Measurements from ENCODE around the gene SAPCD2. TPM values are rescaled to one million over a fixed set of nuclear protein-coding genes. Genes with fewer than 3 reads are reported as not detected.

The SAPCD2 gene
- polyA plus RNA-seq, 1 donor (not counting 4 experiments of a cell fraction or from before 2014, with no cell fraction given) = 1.6 TPM

GRCh38 chr9:137030538-137031527, 39.5 kb downstream of the SAPCD2 start:
- Histone ChIP-seq H3K27me3 (ENCODE audit: control insufficient read depth, extremely low read depth, insufficient read depth, low read length) (peaks cover 15% of the 10 kb centered on the region), H3K9me3 (ENCODE audit: control insufficient read depth, low read depth, low read length) (no peaks in the 10 kb centered on the region), H2AFZ (ENCODE audit: control insufficient read depth, low read length) (no peak overlapping the region), H3K4me3 (ENCODE audit: control insufficient read depth in 2 of 3, extremely low read depth in 1 of 3, insufficient read depth in 2 of 3, low read depth in 1 of 3, low read length in 3 of 3) (no peak overlapping the region), H3K4me1 (ENCODE audit: control insufficient read depth, extremely low read depth, insufficient read depth, low read length) (peaks cover 10% of the 10 kb centered on the region), H3K36me3 (ENCODE audit: control insufficient read depth in 2 of 2, extremely low read depth in 1 of 2, insufficient read depth in 2 of 2, low read length in 2 of 2) (no peaks in the 10 kb centered on the region), H4K20me1 (ENCODE audit: control insufficient read depth, extremely low read depth, insufficient read depth, low read length) (no peaks in the 10 kb centered on the region), H3K9ac (ENCODE audit: control insufficient read depth, extremely low read depth, insufficient read depth, low read length) (no peak overlapping the region), H3K9me1 (ENCODE audit: control insufficient read depth, extremely low read depth, insufficient read depth, low read length) (no peaks in the 10 kb centered on the region), H3K27ac (ENCODE audit: control insufficient read depth, insufficient read depth, low read length) (no peak overlapping the region), H3K4me2 (ENCODE audit: control insufficient read depth, extremely low read depth, insufficient read depth, low read depth, low read length) (no peak overlapping the region), H3K79me2 (ENCODE audit: control insufficient read depth, insufficient read depth, low read length) (no peaks in the 10 kb centered on the region)
- dilution Hi-C loops (cut with MboI; ENCODE audit: extremely low pct_ligation_motif_present, low sequenced_read_pairs) = no loop called here
- no peak for DNase-seq (ENCODE audit: low read depth, low spot score)
- FAIRE-seq = no peak
- TF ChIP-seq, protein P1, sequence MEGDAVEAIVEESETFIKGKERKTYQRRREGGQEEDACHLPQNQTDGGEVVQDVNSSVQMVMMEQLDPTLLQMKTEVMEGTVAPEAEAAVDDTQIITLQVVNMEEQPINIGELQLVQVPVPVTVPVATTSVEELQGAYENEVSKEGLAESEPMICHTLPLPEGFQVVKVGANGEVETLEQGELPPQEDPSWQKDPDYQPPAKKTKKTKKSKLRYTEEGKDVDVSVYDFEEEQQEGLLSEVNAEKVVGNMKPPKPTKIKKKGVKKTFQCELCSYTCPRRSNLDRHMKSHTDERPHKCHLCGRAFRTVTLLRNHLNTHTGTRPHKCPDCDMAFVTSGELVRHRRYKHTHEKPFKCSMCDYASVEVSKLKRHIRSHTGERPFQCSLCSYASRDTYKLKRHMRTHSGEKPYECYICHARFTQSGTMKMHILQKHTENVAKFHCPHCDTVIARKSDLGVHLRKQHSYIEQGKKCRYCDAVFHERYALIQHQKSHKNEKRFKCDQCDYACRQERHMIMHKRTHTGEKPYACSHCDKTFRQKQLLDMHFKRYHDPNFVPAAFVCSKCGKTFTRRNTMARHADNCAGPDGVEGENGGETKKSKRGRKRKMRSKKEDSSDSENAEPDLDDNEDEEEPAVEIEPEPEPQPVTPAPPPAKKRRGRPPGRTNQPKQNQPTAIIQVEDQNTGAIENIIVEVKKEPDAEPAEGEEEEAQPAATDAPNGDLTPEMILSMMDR (optimal IDR thresholded peaks at IDR 0.05 in 1 of 3, IDR thresholded peaks at IDR 0.05 in 1 of 3, conservative IDR thresholded peaks at IDR 0.05 in 1 of 3; ENCODE audit: extremely low read depth in 1 of 3, insufficient read depth in 2 of 3, low read length in 3 of 3) = no peak
- no peak for TF ChIP-seq EZH2 (IDR thresholded peaks at IDR 0.05; ENCODE audit: low read length)

DNA sequence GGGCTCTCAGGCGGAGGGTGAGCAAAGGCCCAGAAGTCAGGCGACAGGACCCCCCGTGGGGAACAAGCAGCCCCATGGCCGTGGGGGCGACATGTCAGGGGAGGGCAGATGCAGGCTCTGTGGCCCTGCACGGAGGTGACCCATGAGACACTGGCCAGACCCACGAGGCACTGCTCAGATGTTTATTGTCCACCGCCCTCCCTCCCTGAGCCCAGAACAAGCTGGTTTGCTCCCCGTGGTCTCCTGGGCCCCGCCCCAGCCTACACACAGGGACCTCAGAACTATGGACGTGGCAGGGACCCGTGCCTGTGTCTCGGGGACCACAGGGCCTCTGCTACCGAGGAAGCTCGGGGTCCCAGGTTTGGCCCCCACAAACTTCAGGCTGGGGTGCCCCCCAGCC, 40.4 kb downstream of the SAPCD2 start:
- Histone ChIP-seq H3K27me3 (ENCODE audit: control insufficient read depth, extremely low read depth, insufficient read depth, low read length) (peaks cover 15% of the 10 kb centered on the region), H3K4me3 (ENCODE audit: control insufficient read depth in 2 of 3, extremely low read depth in 1 of 3, insufficient read depth in 2 of 3, low read depth in 1 of 3, low read length in 3 of 3) (no peak overlapping the region), H3K9ac (ENCODE audit: control insufficient read depth, extremely low read depth, insufficient read depth, low read length) (no peak overlapping the region), H3K4me1 (ENCODE audit: control insufficient read depth, extremely low read depth, insufficient read depth, low read length) (peaks cover 8% of the 10 kb centered on the region), H4K20me1 (ENCODE audit: control insufficient read depth, extremely low read depth, insufficient read depth, low read length) (no peaks in the 10 kb centered on the region), H3K9me1 (ENCODE audit: control insufficient read depth, extremely low read depth, insufficient read depth, low read length) (no peaks in the 10 kb centered on the region), H3K36me3 (ENCODE audit: control insufficient read depth in 2 of 2, extremely low read depth in 1 of 2, insufficient read depth in 2 of 2, low read length in 2 of 2) (no peaks in the 10 kb centered on the region), H2AFZ (ENCODE audit: control insufficient read depth, low read length) (no peak overlapping the region), H3K27ac (ENCODE audit: control insufficient read depth, insufficient read depth, low read length) (no peak overlapping the region), H3K9me3 (ENCODE audit: control insufficient read depth, low read depth, low read length) (no peaks in the 10 kb centered on the region), H3K79me2 (ENCODE audit: control insufficient read depth, insufficient read depth, low read length) (no peaks in the 10 kb centered on the region), H3K4me2 (ENCODE audit: control insufficient read depth, extremely low read depth, insufficient read depth, low read depth, low read length) (no peak overlapping the region)
- DNase-seq (ENCODE audit: low read depth, low spot score) (no peak), FAIRE-seq (no peak)
- TF ChIP-seq, protein P1 (optimal IDR thresholded peaks at IDR 0.05 in 1 of 3, IDR thresholded peaks at IDR 0.05 in 1 of 3, conservative IDR thresholded peaks at IDR 0.05 in 1 of 3; ENCODE audit: extremely low read depth in 1 of 3, insufficient read depth in 2 of 3, low read length in 3 of 3) = no peak
- TF ChIP-seq EZH2 (IDR thresholded peaks at IDR 0.05; ENCODE audit: low read length) = no peak
- dilution Hi-C loops (cut with MboI; ENCODE audit: extremely low pct_ligation_motif_present, low sequenced_read_pairs) = no loop called here
